Neural cell (in vitro differentiated cells): ENCODE data around the gene FHAD1.

Experiments
- EP300 ChIP-seq: fragments of 450-650 bp; conservative IDR thresholded peaks from 2 replicates; pipeline ENCODE4 v1.6.1; 2014; ENCODE audit warnings: antibody characterized with exemption, mild to moderate bottlenecking, moderate library complexity; ENCODE audit not compliant: poor library complexity, severe bottlenecking
- EZH2 ChIP-seq: fragments of 200-600, 300-800 bp; shearing (Covaris generic), sonication (generic); IDR thresholded peaks from 2 replicates; pipeline ENCODE4 v1.6.1; 2014; ENCODE audit warnings: antibody characterized with exemption, low read length, borderline replicate concordance, mild to moderate bottlenecking; ENCODE audit not compliant: insufficient read depth, poor library complexity, severe bottlenecking
- MXI1 ChIP-seq: fragments of 450-650 bp; conservative IDR thresholded peaks from 2 replicates; pipeline ENCODE4 v1.6.1; 2014; ENCODE audit warnings: antibody characterized with exemption, mild to moderate bottlenecking; ENCODE audit not compliant: poor library complexity, severe bottlenecking
- POLR2AphosphoS5 ChIP-seq: IDR thresholded peaks from 2 replicates; pipeline ENCODE4 v1.6.1; 2012
- RAD21 ChIP-seq: fragments of 450-650 bp; conservative IDR thresholded peaks from 2 replicates; pipeline ENCODE4 v1.6.1; 2014; ENCODE audit warnings: antibody characterized with exemption, mild to moderate bottlenecking, moderate library complexity
- SMC3 ChIP-seq: fragments of 450-650 bp; conservative IDR thresholded peaks from 2 replicates; pipeline ENCODE4 v1.6.1; 2014; ENCODE audit warnings: antibody characterized with exemption, mild to moderate bottlenecking, moderate library complexity; ENCODE audit not compliant: poor library complexity
- TAF1 ChIP-seq: IDR thresholded peaks from 2 replicates; pipeline ENCODE4 v1.6.1; 2012; ENCODE audit warnings: low read depth
- TF ChIP-seq, protein P1 (sequence below): fragments of 450-650 bp; IDR thresholded peaks from 2 replicates; pipeline ENCODE4 v1.5.1; 2014; ENCODE audit warnings: antibody characterized with exemption, mild to moderate bottlenecking, moderate library complexity; ENCODE audit not compliant: poor library complexity, severe bottlenecking
- TF ChIP-seq, protein P2 (sequence below): IDR thresholded peaks from 2 replicates; pipeline ENCODE4 v1.6.1; 2012; ENCODE audit warnings: borderline replicate concordance

DNA sequence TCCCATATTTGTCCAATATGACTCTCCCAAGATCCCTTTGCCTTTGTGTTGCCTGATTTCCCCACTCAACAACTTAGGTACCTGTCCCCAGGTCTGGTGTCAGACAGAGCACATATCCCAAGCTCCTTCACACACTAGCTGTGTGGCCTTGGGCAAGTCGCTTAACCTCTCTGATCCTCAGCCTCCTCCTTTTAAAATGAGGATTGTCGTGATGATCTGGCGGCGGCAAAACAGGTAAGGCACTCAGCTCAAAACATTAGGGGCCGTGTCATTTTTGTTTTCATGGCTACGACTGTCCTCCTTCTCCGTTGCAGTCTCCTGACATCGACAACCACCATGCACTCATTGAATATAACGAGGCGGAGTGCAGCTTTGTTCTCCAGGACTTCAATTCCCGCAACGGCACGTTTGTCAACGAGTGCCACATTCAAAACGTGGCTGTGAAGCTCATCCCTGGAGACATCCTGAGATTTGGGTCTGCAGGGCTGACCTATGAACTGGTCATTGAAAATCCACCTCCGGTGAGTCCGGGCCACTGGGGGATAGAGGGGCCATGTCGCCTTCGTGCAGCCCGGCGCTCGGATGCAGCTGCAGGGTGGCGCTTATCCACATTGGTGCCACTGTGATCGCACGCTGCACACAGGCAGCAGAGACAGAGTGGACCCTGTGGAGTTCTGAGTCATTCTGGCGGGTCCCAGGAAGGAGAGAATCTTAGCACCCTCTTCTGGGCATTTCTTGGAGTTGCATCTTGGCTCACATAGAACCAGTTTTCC lies 25.2 kb downstream of the FHAD1 start:
- TF ChIP-seq SMC3 = peak; percentile 84
- TF ChIP-seq, protein P1, sequence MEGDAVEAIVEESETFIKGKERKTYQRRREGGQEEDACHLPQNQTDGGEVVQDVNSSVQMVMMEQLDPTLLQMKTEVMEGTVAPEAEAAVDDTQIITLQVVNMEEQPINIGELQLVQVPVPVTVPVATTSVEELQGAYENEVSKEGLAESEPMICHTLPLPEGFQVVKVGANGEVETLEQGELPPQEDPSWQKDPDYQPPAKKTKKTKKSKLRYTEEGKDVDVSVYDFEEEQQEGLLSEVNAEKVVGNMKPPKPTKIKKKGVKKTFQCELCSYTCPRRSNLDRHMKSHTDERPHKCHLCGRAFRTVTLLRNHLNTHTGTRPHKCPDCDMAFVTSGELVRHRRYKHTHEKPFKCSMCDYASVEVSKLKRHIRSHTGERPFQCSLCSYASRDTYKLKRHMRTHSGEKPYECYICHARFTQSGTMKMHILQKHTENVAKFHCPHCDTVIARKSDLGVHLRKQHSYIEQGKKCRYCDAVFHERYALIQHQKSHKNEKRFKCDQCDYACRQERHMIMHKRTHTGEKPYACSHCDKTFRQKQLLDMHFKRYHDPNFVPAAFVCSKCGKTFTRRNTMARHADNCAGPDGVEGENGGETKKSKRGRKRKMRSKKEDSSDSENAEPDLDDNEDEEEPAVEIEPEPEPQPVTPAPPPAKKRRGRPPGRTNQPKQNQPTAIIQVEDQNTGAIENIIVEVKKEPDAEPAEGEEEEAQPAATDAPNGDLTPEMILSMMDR = peak; percentile 83
- no peak for TF ChIP-seq EZH2
- TF ChIP-seq EP300 = no peak
- TF ChIP-seq, protein P2, sequence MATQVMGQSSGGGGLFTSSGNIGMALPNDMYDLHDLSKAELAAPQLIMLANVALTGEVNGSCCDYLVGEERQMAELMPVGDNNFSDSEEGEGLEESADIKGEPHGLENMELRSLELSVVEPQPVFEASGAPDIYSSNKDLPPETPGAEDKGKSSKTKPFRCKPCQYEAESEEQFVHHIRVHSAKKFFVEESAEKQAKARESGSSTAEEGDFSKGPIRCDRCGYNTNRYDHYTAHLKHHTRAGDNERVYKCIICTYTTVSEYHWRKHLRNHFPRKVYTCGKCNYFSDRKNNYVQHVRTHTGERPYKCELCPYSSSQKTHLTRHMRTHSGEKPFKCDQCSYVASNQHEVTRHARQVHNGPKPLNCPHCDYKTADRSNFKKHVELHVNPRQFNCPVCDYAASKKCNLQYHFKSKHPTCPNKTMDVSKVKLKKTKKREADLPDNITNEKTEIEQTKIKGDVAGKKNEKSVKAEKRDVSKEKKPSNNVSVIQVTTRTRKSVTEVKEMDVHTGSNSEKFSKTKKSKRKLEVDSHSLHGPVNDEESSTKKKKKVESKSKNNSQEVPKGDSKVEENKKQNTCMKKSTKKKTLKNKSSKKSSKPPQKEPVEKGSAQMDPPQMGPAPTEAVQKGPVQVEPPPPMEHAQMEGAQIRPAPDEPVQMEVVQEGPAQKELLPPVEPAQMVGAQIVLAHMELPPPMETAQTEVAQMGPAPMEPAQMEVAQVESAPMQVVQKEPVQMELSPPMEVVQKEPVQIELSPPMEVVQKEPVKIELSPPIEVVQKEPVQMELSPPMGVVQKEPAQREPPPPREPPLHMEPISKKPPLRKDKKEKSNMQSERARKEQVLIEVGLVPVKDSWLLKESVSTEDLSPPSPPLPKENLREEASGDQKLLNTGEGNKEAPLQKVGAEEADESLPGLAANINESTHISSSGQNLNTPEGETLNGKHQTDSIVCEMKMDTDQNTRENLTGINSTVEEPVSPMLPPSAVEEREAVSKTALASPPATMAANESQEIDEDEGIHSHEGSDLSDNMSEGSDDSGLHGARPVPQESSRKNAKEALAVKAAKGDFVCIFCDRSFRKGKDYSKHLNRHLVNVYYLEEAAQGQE = no peak
- no peak for TF ChIP-seq TAF1
- peak; percentile 84 for TF ChIP-seq RAD21
- TF ChIP-seq POLR2AphosphoS5 = no peak
- no peak for TF ChIP-seq MXI1
